Middle frontal gyrus (tissue), 1 donor: ENCODE measurements around the gene SUZ12.
"Not testable (repeated sequence)": the region's sequence is repeated elsewhere in the genome, so short reads cannot be mapped to it uniquely, and the experiment has no call there.

Experiments used
- DNase-seq: peaks from one replicate; pipeline ENCODE4 v3.0.0-alpha.2; 2015; ENCODE audit warnings: low spot score; ENCODE audit errors: extremely low spot score

Gene SUZ12

GRCh38 chr17:31951953-31952352, 15.1 kb downstream of the SUZ12 start:
- not testable (repeated sequence) for DNase-seq

GRCh38 chr17:31964131-31964530, 27.3 kb downstream of the SUZ12 start:
- not testable (repeated sequence) for DNase-seq

- no peak for DNase-seq
These were observed 30.8 kb downstream of the SUZ12 start for GRCh38 chr17:31967648-31968047.

- not testable (repeated sequence) for DNase-seq
These were observed 33.6 kb downstream of the SUZ12 start for GRCh38 chr17:31970416-31970815.

GRCh38 chr17:31974269-31975071, 37.7 kb downstream of the SUZ12 start:
- DNase-seq = not testable (repeated sequence)

- not testable (repeated sequence) for DNase-seq
These were observed 38.6 kb downstream of the SUZ12 start for GRCh38 chr17:31975391-31975790.

GRCh38 chr17:31991821-31992220, 55.0 kb downstream of the SUZ12 start:
- not testable (repeated sequence) for DNase-seq

GRCh38 chr17:31997005-31997404, 60.2 kb downstream of the SUZ12 start:
- no peak for DNase-seq

- DNase-seq = peak; percentile 68
These were observed 70.2 kb downstream of the SUZ12 start, which contains the start of gene LRRC37B for GRCh38 chr17:32006957-32007462. Gene LRRC37B, plus strand, starts transcription at chr17:32007383. Its CDS starts 14,010 bp downstream, at chr17:32021393.

GRCh38 chr17:32007463-32008298, 70.9 kb downstream of the SUZ12 start:
- no peak for DNase-seq

- DNase-seq = no peak
These were observed 72.4 kb downstream of the SUZ12 start for GRCh38 chr17:32009262-32009542.

GRCh38 chr17:32010114-32010513, 73.3 kb downstream of the SUZ12 start:
- DNase-seq = no peak

GRCh38 chr17:32015245-32016013, 78.6 kb downstream of the SUZ12 start:
- DNase-seq = no peak

GRCh38 chr17:32016231-32016630, 79.4 kb downstream of the SUZ12 start:
- DNase-seq = no peak

- no peak for DNase-seq
These were observed 82.4 kb downstream of the SUZ12 start for GRCh38 chr17:32019228-32019627.

GRCh38 chr17:32020943-32021614, 84.3 kb downstream of the SUZ12 start:
- DNase-seq = no peak

- DNase-seq = no peak
These were observed 84.8 kb downstream of the SUZ12 start for GRCh38 chr17:32021615-32021955.

- DNase-seq = not testable (repeated sequence)
These were observed 85.7 kb downstream of the SUZ12 start for GRCh38 chr17:32022554-32022953.

GRCh38 chr17:32027271-32027670, 90.5 kb downstream of the SUZ12 start:
- DNase-seq = not testable (repeated sequence)

- no peak for DNase-seq
These were observed 96.4 kb downstream of the SUZ12 start for GRCh38 chr17:32033223-32033622.

GRCh38 chr17:32033812-32034211, 97.0 kb downstream of the SUZ12 start:
- DNase-seq = not testable (repeated sequence)
